HG02840 (cell line): Measurements from ENCODE around the gene TERB1.
A peak's percentile ranks its signal among the peaks of the same experiment; 100 is the strongest.

Experiments
- ATAC-seq: cut with Tn5 transposase; IDR thresholded peaks from one replicate; pipeline ENCODE4 v1.9.1; 2021; ENCODE audit warnings: mild to moderate bottlenecking, moderate library complexity, moderate number of reproducible peaks; ENCODE audit not compliant: unreplicated experiment, low FRiP score

The TERB1 gene

GRCh38 chr16:66751303-66751991 lies 49.9 kb downstream of the TERB1 start, which contains the start of gene DYNC1LI2:
DYNC1LI2 (minus strand) TSS chr16:66751609; CDS start chr16:66751591, 18 bp downstream.
- peak; percentile 85 for ATAC-seq

- peak; percentile 9 for ATAC-seq
These were observed 50.4 kb downstream of the TERB1 start for GRCh38 chr16:66751053-66751302.

GRCh38 chr16:66750279-66751052 lies 50.9 kb downstream of the TERB1 start:
- no peak for ATAC-seq

- ATAC-seq = no peak
These were observed 54.7 kb downstream of the TERB1 start for GRCh38 chr16:66746682-66747081.

- ATAC-seq = no peak
These were observed 55.3 kb downstream of the TERB1 start for GRCh38 chr16:66746048-66746447.

- no peak for ATAC-seq
These were observed 59.2 kb downstream of the TERB1 start for GRCh38 chr16:66741950-66742808.

GRCh38 chr16:66741169-66741900 lies 60.0 kb downstream of the TERB1 start:
- no peak for ATAC-seq

- ATAC-seq = no peak
These were observed 60.9 kb downstream of the TERB1 start for GRCh38 chr16:66740533-66740932.

- no peak for ATAC-seq
These were observed 61.4 kb downstream of the TERB1 start for GRCh38 chr16:66740010-66740409.

- no peak for ATAC-seq
These were observed 65.5 kb downstream of the TERB1 start for GRCh38 chr16:66735891-66736290.

- no peak for ATAC-seq
These were observed 70.3 kb downstream of the TERB1 start for GRCh38 chr16:66731101-66731500.

- no peak for ATAC-seq
These were observed 72.6 kb downstream of the TERB1 start for GRCh38 chr16:66728804-66729203.

GRCh38 chr16:66728117-66728787 lies 73.1 kb downstream of the TERB1 start:
- no peak for ATAC-seq

GRCh38 chr16:66720766-66721165 lies 80.6 kb downstream of the TERB1 start:
- ATAC-seq = no peak

- ATAC-seq = no peak
These were observed 82.1 kb downstream of the TERB1 start for GRCh38 chr16:66719246-66719645.

GRCh38 chr16:66717776-66718175 lies 83.6 kb downstream of the TERB1 start:
- ATAC-seq = no peak

- no peak for ATAC-seq
These were observed 84.2 kb downstream of the TERB1 start for GRCh38 chr16:66717112-66717675.

GRCh38 chr16:66714654-66715307 lies 86.6 kb downstream of the TERB1 start:
- ATAC-seq = no peak

- no peak for ATAC-seq
These were observed 87.3 kb downstream of the TERB1 start for GRCh38 chr16:66714062-66714461.
